Suppressor macrophage treated with lipopolysaccharide for 4 hours (primary cell): ENCODE measurements around the gene JPH3.

ENCODE experiments used
- DNase-seq: peaks from one replicate; pipeline ENCODE4 v3.0.0-alpha.2; 2020

JPH3 gene

GRCh38 chr16:87627542-87628245 is 25.4 kb downstream of the JPH3 start:
- no peak for DNase-seq

- DNase-seq, result no peak
Observed at GRCh38 chr16:87628246-87628923, 26.1 kb downstream of the JPH3 start.

GRCh38 chr16:87628940-87629339 is 26.6 kb downstream of the JPH3 start:
- DNase-seq, result peak; percentile 67

- DNase-seq, result no peak
Observed at GRCh38 chr16:87631067-87631466, 28.8 kb downstream of the JPH3 start.

GRCh38 chr16:87634411-87634810 is 32.1 kb downstream of the JPH3 start:
- DNase-seq, result no peak

GRCh38 chr16:87635541-87636049 is 33.3 kb downstream of the JPH3 start:
- DNase-seq, result peak; percentile 59

GRCh38 chr16:87636050-87636684 is 33.9 kb downstream of the JPH3 start:
- peak; percentile 92 for DNase-seq

GRCh38 chr16:87636741-87637140 is 34.4 kb downstream of the JPH3 start:
- no peak for DNase-seq

- DNase-seq, result no peak
Observed at GRCh38 chr16:87637357-87637756, 35.0 kb downstream of the JPH3 start.

GRCh38 chr16:87638736-87639135 is 36.4 kb downstream of the JPH3 start:
- DNase-seq, result no peak

GRCh38 chr16:87641721-87642120 is 39.4 kb downstream of the JPH3 start:
- no peak for DNase-seq

- no peak for DNase-seq
Observed at GRCh38 chr16:87642491-87642890, 40.2 kb downstream of the JPH3 start.

GRCh38 chr16:87644186-87644585 is 41.9 kb downstream of the JPH3 start:
- no peak for DNase-seq

- no peak for DNase-seq
Observed at GRCh38 chr16:87644596-87644995, 42.3 kb downstream of the JPH3 start.

GRCh38 chr16:87645802-87646201 is 43.5 kb downstream of the JPH3 start:
- DNase-seq, result no peak

- DNase-seq, result no peak
Observed at GRCh38 chr16:87647431-87648185, 45.3 kb downstream of the JPH3 start.

GRCh38 chr16:87648236-87648635 is 45.9 kb downstream of the JPH3 start:
- no peak for DNase-seq

GRCh38 chr16:87648698-87649487 is 46.6 kb downstream of the JPH3 start:
- DNase-seq, result no peak

GRCh38 chr16:87652386-87652785 is 50.1 kb downstream of the JPH3 start:
- DNase-seq, result no peak

- no peak for DNase-seq
Observed at GRCh38 chr16:87652799-87653198, 50.5 kb downstream of the JPH3 start.

- no peak for DNase-seq
Observed at GRCh38 chr16:87653234-87653633, 50.9 kb downstream of the JPH3 start.

GRCh38 chr16:87654826-87655225 is 52.5 kb downstream of the JPH3 start:
- no peak for DNase-seq
